ENCODE results near the gene ATG7.
"Not testable (repeated sequence)": the region's sequence is repeated elsewhere in the genome, so short reads cannot be mapped to it uniquely, and the experiment has no call there.

ATG7 gene

GRCh38 chr3:11255537-11255936 is 16.7 kb upstream of the ATG7 start:
- not testable (repeated sequence) for DNase-seq

- no peak for DNase-seq
Measured at GRCh38 chr3:11258958-11259357, 13.2 kb upstream of the ATG7 start.

GRCh38 chr3:11260460-11260859 is 11.7 kb upstream of the ATG7 start:
- DNase-seq: no peak

- no peak for DNase-seq
Measured at GRCh38 chr3:11269007-11269406, 3.2 kb upstream of the ATG7 start.

- DNase-seq: no peak
Measured at GRCh38 chr3:11272906-11273574, 843 bp downstream of the ATG7 start.

GRCh38 chr3:11273891-11274291 is 1.7 kb downstream of the ATG7 start:
- no peak for DNase-seq

GRCh38 chr3:11274566-11275142 is 2.5 kb downstream of the ATG7 start:
- no peak for DNase-seq

GRCh38 chr3:11275926-11276325 is 3.7 kb downstream of the ATG7 start:
- no peak for DNase-seq

GRCh38 chr3:11276901-11277300 is 4.7 kb downstream of the ATG7 start:
- DNase-seq: no peak

- peak; percentile 79 for DNase-seq
Measured at GRCh38 chr3:11282250-11283138, 10.3 kb downstream of the ATG7 start.

- DNase-seq: no peak
Measured at GRCh38 chr3:11283139-11283475, 10.9 kb downstream of the ATG7 start.

- DNase-seq: no peak
Measured at GRCh38 chr3:11284011-11284410, 11.8 kb downstream of the ATG7 start.

- DNase-seq: no peak
Measured at GRCh38 chr3:11285471-11285870, 13.3 kb downstream of the ATG7 start.

GRCh38 chr3:11287404-11287803 is 15.2 kb downstream of the ATG7 start:
- no peak for DNase-seq

- no peak for DNase-seq
Measured at GRCh38 chr3:11288021-11288491, 15.9 kb downstream of the ATG7 start.

- DNase-seq: no peak
Measured at GRCh38 chr3:11288786-11289637, 16.8 kb downstream of the ATG7 start.

- no peak for DNase-seq
Measured at GRCh38 chr3:11289864-11290263, 17.7 kb downstream of the ATG7 start.

- DNase-seq: no peak
Measured at GRCh38 chr3:11290743-11291680, 18.8 kb downstream of the ATG7 start.

GRCh38 chr3:11291808-11292207 is 19.6 kb downstream of the ATG7 start:
- no peak for DNase-seq

GRCh38 chr3:11297126-11297525 is 24.9 kb downstream of the ATG7 start:
- no peak for DNase-seq

GRCh38 chr3:11300970-11301369 is 28.8 kb downstream of the ATG7 start:
- DNase-seq: no peak

GRCh38 chr3:11302444-11302843 is 30.2 kb downstream of the ATG7 start:
- no peak for DNase-seq
